Ramos (cell line): ENCODE data around the gene TBATA.
"Not testable (repeated sequence)": the region's sequence is repeated elsewhere in the genome, so short reads cannot be mapped to it uniquely, and the experiment has no call there.

Source experiments
- in situ Hi-C: fragments of 300-500 bp; cut with MboI; formaldehyde crosslinking; loops from one replicate; pipeline ENCODE4 v1.14.3; 2022; ENCODE audit warnings: low sequenced_read_pairs; ENCODE audit not compliant: unreplicated experiment

The TBATA gene

GRCh38 chr10:70779511-70780369 is 5.4 kb downstream of the TBATA start:
- in situ Hi-C loops = no loop called here

- in situ Hi-C loops = no loop called here
Measured at GRCh38 chr10:70779088-70779487, 6.1 kb downstream of the TBATA start.

- in situ Hi-C loops = no loop called here
Measured at GRCh38 chr10:70778267-70778924, 6.8 kb downstream of the TBATA start.

GRCh38 chr10:70777063-70777875 is 7.9 kb downstream of the TBATA start:
- in situ Hi-C loops = no loop called here

- in situ Hi-C loops = no loop called here
Measured at GRCh38 chr10:70776455-70777005, 8.6 kb downstream of the TBATA start.

- in situ Hi-C loops = no loop called here
Measured at GRCh38 chr10:70775679-70776454, 9.3 kb downstream of the TBATA start.

GRCh38 chr10:70774810-70775678 is 10.1 kb downstream of the TBATA start:
- in situ Hi-C loops = no loop called here

- in situ Hi-C loops = no loop called here
Measured at GRCh38 chr10:70773965-70774809, 11.0 kb downstream of the TBATA start.

- in situ Hi-C loops = no loop called here
Measured at GRCh38 chr10:70773461-70773860, 11.7 kb downstream of the TBATA start.

- in situ Hi-C loops = no loop called here
Measured at GRCh38 chr10:70772627-70773026, 12.6 kb downstream of the TBATA start.

GRCh38 chr10:70771311-70772194 is 13.6 kb downstream of the TBATA start:
- in situ Hi-C loops = no loop called here

GRCh38 chr10:70770516-70770915 is 14.7 kb downstream of the TBATA start:
- in situ Hi-C loops = not testable (repeated sequence)

GRCh38 chr10:70770001-70770400 is 15.2 kb downstream of the TBATA start:
- in situ Hi-C loops = no loop called here

GRCh38 chr10:70769121-70769520 is 16.1 kb downstream of the TBATA start:
- in situ Hi-C loops = no loop called here

- in situ Hi-C loops = not testable (repeated sequence)
Measured at GRCh38 chr10:70768026-70768685, 17.0 kb downstream of the TBATA start.

GRCh38 chr10:70765794-70766594 is 19.2 kb downstream of the TBATA start:
- in situ Hi-C loops = no loop called here
